Measurements from ENCODE around the gene CES4A.

Gene CES4A

DNA sequence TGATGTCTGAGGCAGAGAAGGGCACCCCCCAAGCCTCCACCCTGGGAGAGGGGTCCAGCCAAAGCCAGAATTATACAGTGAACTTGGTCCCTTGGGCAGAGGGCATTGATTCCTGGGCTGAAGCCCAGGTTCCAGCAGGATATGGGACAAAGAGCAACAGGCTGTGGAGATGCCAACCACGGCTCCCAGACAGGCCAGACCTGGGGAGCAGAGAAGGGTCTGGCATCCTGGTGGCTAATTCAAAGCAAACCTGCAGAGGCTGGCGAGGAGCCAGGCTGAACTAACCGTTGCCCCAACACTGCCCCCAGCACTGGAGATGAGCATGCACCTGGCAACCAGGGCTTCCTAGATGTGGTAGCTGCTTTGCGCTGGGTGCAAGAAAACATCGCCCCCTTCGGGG, 24.3 kb upstream of the CES4A start:
- no peak overlapping the region for H3K9ac ChIP-seq (ENCODE audit: low read length)
- H2AK5ac ChIP-seq (ENCODE audit: low read length) = no peak overlapping the region
- no peaks in the 10 kb centered on the region for H3K4me1 ChIP-seq (ENCODE audit: control insufficient read depth, low read depth, low read length)
- no peaks in the 10 kb centered on the region for H3K36me3 ChIP-seq (ENCODE audit: control insufficient read depth, insufficient read depth, low read length)
- H3K4me3 ChIP-seq (ENCODE audit: low read length) = no peak overlapping the region
- H3K18ac ChIP-seq (ENCODE audit: low read length) = no peak overlapping the region
- no peak overlapping the region for H4K5ac ChIP-seq (ENCODE audit: low read length)
- no peak overlapping the region for H3K23ac ChIP-seq (ENCODE audit: low read length)
- no peaks in the 10 kb centered on the region for H3K79me2 ChIP-seq (ENCODE audit: control insufficient read depth, insufficient read depth, low read length)
- H3K27me3 ChIP-seq (ENCODE audit: insufficient read depth, low read length, poor library complexity) = no peaks in the 10 kb centered on the region
- WGBS (ENCODE audit: extremely low coverage, insufficient coverage, low lambda C conversion rate) = no CpG with 5 or more reads among the region's 6 CpGs
- H3K79me1 ChIP-seq (ENCODE audit: low read length) = no peaks in the 10 kb centered on the region
- DNase-seq = no peak
- no peak overlapping the region for H2BK5ac ChIP-seq (ENCODE audit: low read length)
- no peak overlapping the region for H3K4me2 ChIP-seq (ENCODE audit: low read length)
- no peak overlapping the region for H2BK15ac ChIP-seq (replicated peaks; ENCODE audit: low read depth)
- no peak overlapping the region for H3K27ac ChIP-seq (ENCODE audit: low read depth, low read length)
- H4K8ac ChIP-seq (ENCODE audit: low read depth, low read length) = no peak overlapping the region
- H3K4ac ChIP-seq (ENCODE audit: low read depth, low read length) = no peak overlapping the region
- H2BK120ac ChIP-seq (ENCODE audit: low read depth, low read length) = no peak overlapping the region
- H3K56ac ChIP-seq (ENCODE audit: low read length) = no peak overlapping the region

GRCh38 chr16:66968847-66969246, 19.5 kb upstream of the CES4A start:
- H3K4me3 ChIP-seq (ENCODE audit: low read length) = no peak overlapping the region
- H3K36me3 ChIP-seq (ENCODE audit: control insufficient read depth, insufficient read depth, low read length) = no peaks in the 10 kb centered on the region
- H4K8ac ChIP-seq (ENCODE audit: low read depth, low read length) = no peak overlapping the region
- no peak overlapping the region for H3K27ac ChIP-seq (ENCODE audit: low read depth, low read length)
- H3K27me3 ChIP-seq (ENCODE audit: insufficient read depth, low read length, poor library complexity) = no peaks in the 10 kb centered on the region
- no peak overlapping the region for H4K5ac ChIP-seq (ENCODE audit: low read length)
- H2AK5ac ChIP-seq (ENCODE audit: low read length) = no peak overlapping the region
- H3K79me1 ChIP-seq (ENCODE audit: low read length) = no peaks in the 10 kb centered on the region
- H3K18ac ChIP-seq (ENCODE audit: low read length) = no peak overlapping the region
- no peak overlapping the region for H3K4ac ChIP-seq (ENCODE audit: low read depth, low read length)
- no peak overlapping the region for H2BK5ac ChIP-seq (ENCODE audit: low read length)
- no CpG with 5 or more reads among the region's 5 CpGs for WGBS (ENCODE audit: extremely low coverage, insufficient coverage, low lambda C conversion rate)
- no peak overlapping the region for H3K23ac ChIP-seq (ENCODE audit: low read length)
- no peaks in the 10 kb centered on the region for H3K79me2 ChIP-seq (ENCODE audit: control insufficient read depth, insufficient read depth, low read length)
- H3K56ac ChIP-seq (ENCODE audit: low read length) = no peak overlapping the region
- no peaks in the 10 kb centered on the region for H3K4me1 ChIP-seq (ENCODE audit: control insufficient read depth, low read depth, low read length)
- DNase-seq = no peak
- no peak overlapping the region for H2BK120ac ChIP-seq (ENCODE audit: low read depth, low read length)
- H2BK15ac ChIP-seq (replicated peaks; ENCODE audit: low read depth) = no peak overlapping the region
- H3K4me2 ChIP-seq (ENCODE audit: low read length) = no peak overlapping the region
- H3K9ac ChIP-seq (ENCODE audit: low read length) = no peak overlapping the region

DNA sequence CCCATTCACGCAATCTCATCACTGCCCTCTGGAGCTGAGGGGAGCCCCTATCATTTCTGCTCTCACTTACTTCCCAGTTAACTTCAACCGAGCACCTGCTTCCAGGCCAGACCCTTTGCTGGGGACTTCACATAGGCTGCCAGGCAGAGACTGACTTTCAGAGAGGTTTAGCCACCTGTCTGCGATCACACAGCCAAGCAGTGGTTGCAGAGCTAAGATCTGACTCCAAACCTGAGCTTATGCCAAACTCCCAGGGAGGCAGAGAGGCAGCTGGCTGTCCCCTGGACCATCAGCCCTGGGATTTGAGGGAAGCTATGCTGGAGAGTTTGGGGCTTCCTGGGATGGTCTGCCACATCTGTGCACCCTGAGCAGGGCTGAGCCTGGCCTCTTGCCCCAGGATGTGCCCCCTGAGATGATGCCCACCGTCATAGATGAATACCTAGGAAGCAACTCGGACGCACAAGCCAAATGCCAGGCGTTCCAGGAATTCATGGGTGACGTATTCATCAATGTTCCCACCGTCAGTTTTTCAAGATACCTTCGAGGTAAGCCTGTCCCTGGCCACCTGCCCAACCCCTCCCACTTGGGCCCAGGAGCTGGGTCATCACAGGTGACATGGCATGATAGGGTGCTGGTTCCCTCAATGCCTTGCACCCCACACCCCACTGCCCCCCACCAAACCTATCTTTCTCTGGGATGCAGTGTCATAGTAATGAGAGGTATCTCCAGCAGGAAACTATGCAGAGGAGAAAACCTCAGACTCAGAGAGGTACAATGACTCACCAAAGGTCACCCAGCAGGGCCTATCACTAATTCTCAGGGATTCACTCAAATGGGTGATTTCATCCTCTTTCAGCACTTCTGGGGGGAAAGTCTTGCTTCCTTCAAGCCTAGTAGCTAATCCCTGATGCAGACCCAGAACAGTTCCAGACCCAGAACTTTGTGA, 17.3 kb upstream of the CES4A start:
- H3K18ac ChIP-seq (ENCODE audit: low read length) = no peak overlapping the region
- no peak overlapping the region for H2AK5ac ChIP-seq (ENCODE audit: low read length)
- no peaks in the 10 kb centered on the region for H3K27me3 ChIP-seq (ENCODE audit: insufficient read depth, low read length, poor library complexity)
- no CpG with 5 or more reads among the region's 10 CpGs for WGBS (ENCODE audit: extremely low coverage, insufficient coverage, low lambda C conversion rate)
- no peak for DNase-seq
- no peaks in the 10 kb centered on the region for H3K4me1 ChIP-seq (ENCODE audit: control insufficient read depth, low read depth, low read length)
- no peak overlapping the region for H3K27ac ChIP-seq (ENCODE audit: low read depth, low read length)
- H3K9ac ChIP-seq (ENCODE audit: low read length) = no peak overlapping the region
- H2BK15ac ChIP-seq (replicated peaks; ENCODE audit: low read depth) = no peak overlapping the region
- no peak overlapping the region for H3K56ac ChIP-seq (ENCODE audit: low read length)
- H3K4me3 ChIP-seq (ENCODE audit: low read length) = no peak overlapping the region
- H3K4ac ChIP-seq (ENCODE audit: low read depth, low read length) = no peak overlapping the region
- H3K4me2 ChIP-seq (ENCODE audit: low read length) = no peak overlapping the region
- no peak overlapping the region for H3K23ac ChIP-seq (ENCODE audit: low read length)
- no peak overlapping the region for H2BK120ac ChIP-seq (ENCODE audit: low read depth, low read length)
- no peak overlapping the region for H2BK5ac ChIP-seq (ENCODE audit: low read length)
- no peak overlapping the region for H4K8ac ChIP-seq (ENCODE audit: low read depth, low read length)
- H3K36me3 ChIP-seq (ENCODE audit: control insufficient read depth, insufficient read depth, low read length) = no peaks in the 10 kb centered on the region
- no peaks in the 10 kb centered on the region for H3K79me1 ChIP-seq (ENCODE audit: low read length)
- H3K79me2 ChIP-seq (ENCODE audit: control insufficient read depth, insufficient read depth, low read length) = no peaks in the 10 kb centered on the region
- H4K5ac ChIP-seq (ENCODE audit: low read length) = no peak overlapping the region

DNA sequence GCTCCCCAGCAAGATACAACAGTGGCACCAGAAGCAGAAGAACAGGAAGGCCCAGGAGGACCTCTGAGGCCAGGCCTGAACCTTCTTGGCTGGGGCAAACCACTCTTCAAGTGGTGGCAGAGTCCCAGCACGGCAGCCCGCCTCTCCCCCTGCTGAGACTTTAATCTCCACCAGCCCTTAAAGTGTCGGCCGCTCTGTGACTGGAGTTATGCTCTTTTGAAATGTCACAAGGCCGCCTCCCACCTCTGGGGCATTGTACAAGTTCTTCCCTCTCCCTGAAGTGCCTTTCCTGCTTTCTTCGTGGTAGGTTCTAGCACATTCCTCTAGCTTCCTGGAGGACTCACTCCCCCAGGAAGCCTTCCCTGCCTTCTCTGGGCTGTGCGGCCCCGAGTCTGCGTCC, 15.4 kb upstream of the CES4A start:
- Histone ChIP-seq H2BK5ac (ENCODE audit: low read length) (no peak overlapping the region), H3K23ac (ENCODE audit: low read length) (no peak overlapping the region), H3K56ac (ENCODE audit: low read length) (no peak overlapping the region), H3K4me2 (ENCODE audit: low read length) (no peak overlapping the region), H2BK120ac (ENCODE audit: low read depth, low read length) (no peak overlapping the region), H3K4me3 (ENCODE audit: low read length) (no peak overlapping the region), H3K79me2 (ENCODE audit: control insufficient read depth, insufficient read depth, low read length) (no peaks in the 10 kb centered on the region), H3K9ac (ENCODE audit: low read length) (no peak overlapping the region), H2AK5ac (ENCODE audit: low read length) (no peak overlapping the region), H4K8ac (ENCODE audit: low read depth, low read length) (no peak overlapping the region), H3K18ac (ENCODE audit: low read length) (no peak overlapping the region), H2BK15ac (replicated peaks; ENCODE audit: low read depth) (no peak overlapping the region), H3K27me3 (ENCODE audit: insufficient read depth, low read length, poor library complexity) (no peaks in the 10 kb centered on the region), H3K27ac (ENCODE audit: low read depth, low read length) (no peak overlapping the region), H3K4me1 (ENCODE audit: control insufficient read depth, low read depth, low read length) (no peaks in the 10 kb centered on the region), H4K5ac (ENCODE audit: low read length) (no peak overlapping the region), H3K4ac (ENCODE audit: low read depth, low read length) (no peak overlapping the region), H3K79me1 (ENCODE audit: low read length) (no peaks in the 10 kb centered on the region), H3K36me3 (ENCODE audit: control insufficient read depth, insufficient read depth, low read length) (no peaks in the 10 kb centered on the region)
- DNase-seq = peak; percentile 30
- WGBS (ENCODE audit: extremely low coverage, insufficient coverage, low lambda C conversion rate) = no CpG with 5 or more reads among the region's 9 CpGs

DNA sequence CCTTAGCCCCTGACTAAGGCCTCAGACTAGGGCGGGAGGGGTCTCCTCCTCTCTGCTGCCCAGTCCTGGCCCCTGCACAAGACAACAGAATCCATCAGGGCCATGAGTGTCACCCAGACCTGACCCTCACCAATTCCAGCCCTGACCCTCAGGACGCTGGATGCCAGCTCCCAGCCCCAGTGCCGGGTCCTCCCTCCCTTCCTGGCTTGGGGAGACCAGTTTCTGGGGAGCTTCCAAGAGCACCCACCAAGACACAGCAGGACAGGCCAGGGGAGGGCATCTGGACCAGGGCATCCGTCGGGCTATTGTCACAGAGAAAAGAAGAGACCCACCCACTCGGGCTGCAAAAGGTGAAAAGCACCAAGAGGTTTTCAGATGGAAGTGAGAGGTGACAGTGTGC, 14.7 kb upstream of the CES4A start:
- Histone ChIP-seq H3K23ac (ENCODE audit: low read length) (no peak overlapping the region), H3K9ac (ENCODE audit: low read length) (no peak overlapping the region), H3K4ac (ENCODE audit: low read depth, low read length) (no peak overlapping the region), H4K8ac (ENCODE audit: low read depth, low read length) (no peak overlapping the region), H3K4me3 (ENCODE audit: low read length) (no peak overlapping the region), H3K36me3 (ENCODE audit: control insufficient read depth, insufficient read depth, low read length) (no peaks in the 10 kb centered on the region), H3K56ac (ENCODE audit: low read length) (no peak overlapping the region), H3K18ac (ENCODE audit: low read length) (no peak overlapping the region), H3K4me2 (ENCODE audit: low read length) (no peak overlapping the region), H2BK15ac (replicated peaks; ENCODE audit: low read depth) (no peak overlapping the region), H4K5ac (ENCODE audit: low read length) (no peak overlapping the region), H3K79me2 (ENCODE audit: control insufficient read depth, insufficient read depth, low read length) (no peaks in the 10 kb centered on the region), H3K4me1 (ENCODE audit: control insufficient read depth, low read depth, low read length) (no peaks in the 10 kb centered on the region), H3K79me1 (ENCODE audit: low read length) (no peaks in the 10 kb centered on the region), H3K27ac (ENCODE audit: low read depth, low read length) (no peak overlapping the region), H2BK120ac (ENCODE audit: low read depth, low read length) (no peak overlapping the region), H3K27me3 (ENCODE audit: insufficient read depth, low read length, poor library complexity) (no peaks in the 10 kb centered on the region), H2AK5ac (ENCODE audit: low read length) (no peak overlapping the region), H2BK5ac (ENCODE audit: low read length) (no peak overlapping the region)
- WGBS (ENCODE audit: extremely low coverage, insufficient coverage, low lambda C conversion rate) = no CpG with 5 or more reads among the region's 6 CpGs
- DNase-seq = no peak
